Raji (cell line): Measurements from ENCODE around the gene XRN1.

Experiments used
- POLR2A ChIP-seq: IDR thresholded peaks from 2 replicates; pipeline ENCODE4 v1.6.1; 2011; ENCODE audit warnings: low read depth, low read length, control low read depth; ENCODE audit not compliant: insufficient read depth

Gene XRN1

GRCh38 chr3:142279965-142280590 is 167.8 kb downstream of the XRN1 start:
- no peak for TF ChIP-seq POLR2A

GRCh38 chr3:142278451-142278850 is 169.4 kb downstream of the XRN1 start:
- TF ChIP-seq POLR2A = no peak

GRCh38 chr3:142276781-142277180 is 171.1 kb downstream of the XRN1 start:
- TF ChIP-seq POLR2A = no peak

- no peak for TF ChIP-seq POLR2A
These were observed 172.0 kb downstream of the XRN1 start for GRCh38 chr3:142275856-142276255.

- no peak for TF ChIP-seq POLR2A
These were observed 172.9 kb downstream of the XRN1 start for GRCh38 chr3:142274908-142275307.

GRCh38 chr3:142273501-142273900 is 174.3 kb downstream of the XRN1 start:
- no peak for TF ChIP-seq POLR2A

- no peak for TF ChIP-seq POLR2A
These were observed 175.5 kb downstream of the XRN1 start for GRCh38 chr3:142272200-142272891.

- TF ChIP-seq POLR2A = no peak
These were observed 177.4 kb downstream of the XRN1 start for GRCh38 chr3:142270407-142270806.

- no peak for TF ChIP-seq POLR2A
These were observed 178.1 kb downstream of the XRN1 start for GRCh38 chr3:142269767-142270166.

GRCh38 chr3:142268426-142268825 is 179.4 kb downstream of the XRN1 start:
- no peak for TF ChIP-seq POLR2A

- no peak for TF ChIP-seq POLR2A
These were observed 180.6 kb downstream of the XRN1 start for GRCh38 chr3:142267269-142267668.

GRCh38 chr3:142263112-142263511 is 184.7 kb downstream of the XRN1 start:
- TF ChIP-seq POLR2A = no peak

GRCh38 chr3:142259359-142259758 is 188.5 kb downstream of the XRN1 start:
- TF ChIP-seq POLR2A = no peak

- no peak for TF ChIP-seq POLR2A
These were observed 191.0 kb downstream of the XRN1 start for GRCh38 chr3:142256712-142257333.
